Tibial nerve (tissue), 3 donors: Measurements from ENCODE around the gene LILRB2.

Source experiments
- POLR2A ChIP-seq, 2 donors: fragments of 450-650 bp; IDR thresholded peaks; one replicate each; pipeline ENCODE4 v1.6.1; 2017; ENCODE audit warnings: antibody characterized with exemption in 2 of 2, mild to moderate bottlenecking in 2 of 2, moderate library complexity in 2 of 2
- TF ChIP-seq, protein P1 (sequence below), 5 experiments: fragments of 200-600 bp in 3 of 5; fragments of 450-650 bp in 2 of 5; sonication (generic) in 3 of 5; IDR thresholded peaks; one replicate each; pipeline ENCODE4 v1.5.1; 2016 to 2019; ENCODE audit warnings: antibody characterized with exemption in 5 of 5, mild to moderate bottlenecking in 3 of 5, moderate library complexity in 2 of 5

DNA sequence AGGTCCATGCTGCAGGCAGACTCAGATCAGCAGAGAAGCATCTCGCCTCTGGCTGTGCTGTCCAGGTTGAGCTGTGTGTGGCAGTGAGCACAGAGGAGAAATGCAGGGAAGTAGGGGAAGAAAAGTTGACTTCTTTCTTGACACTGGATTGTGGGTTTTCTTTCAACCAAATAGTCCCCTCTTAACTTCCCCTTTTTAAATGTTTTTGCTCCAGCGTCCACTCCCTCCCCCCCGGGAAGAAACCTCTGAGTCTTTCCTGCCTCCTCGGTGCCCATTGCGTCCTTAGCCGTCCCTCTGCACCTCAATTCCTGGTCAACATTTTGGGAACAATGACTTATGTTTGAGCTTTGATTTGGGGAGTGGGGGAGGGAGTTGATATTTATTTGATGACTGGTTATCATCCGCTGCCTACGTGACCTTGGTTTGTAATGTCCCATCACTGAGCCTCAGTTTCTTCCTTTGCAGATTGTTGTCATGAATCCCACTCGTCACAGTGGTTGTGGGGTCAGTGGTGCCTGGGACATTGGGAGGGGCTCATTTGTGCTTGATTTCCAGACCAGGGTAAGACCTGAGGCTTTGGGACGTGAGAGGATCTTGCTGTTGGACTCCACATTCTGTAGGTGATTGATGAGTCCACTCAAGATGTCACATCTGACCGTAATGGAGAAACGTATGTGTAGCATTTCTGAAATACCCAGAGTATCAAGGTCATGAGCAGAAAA is at the start of gene LILRB2:
- TF ChIP-seq POLR2A (IDR thresholded peaks at IDR 0.05): no peak
- TF ChIP-seq, protein P1, sequence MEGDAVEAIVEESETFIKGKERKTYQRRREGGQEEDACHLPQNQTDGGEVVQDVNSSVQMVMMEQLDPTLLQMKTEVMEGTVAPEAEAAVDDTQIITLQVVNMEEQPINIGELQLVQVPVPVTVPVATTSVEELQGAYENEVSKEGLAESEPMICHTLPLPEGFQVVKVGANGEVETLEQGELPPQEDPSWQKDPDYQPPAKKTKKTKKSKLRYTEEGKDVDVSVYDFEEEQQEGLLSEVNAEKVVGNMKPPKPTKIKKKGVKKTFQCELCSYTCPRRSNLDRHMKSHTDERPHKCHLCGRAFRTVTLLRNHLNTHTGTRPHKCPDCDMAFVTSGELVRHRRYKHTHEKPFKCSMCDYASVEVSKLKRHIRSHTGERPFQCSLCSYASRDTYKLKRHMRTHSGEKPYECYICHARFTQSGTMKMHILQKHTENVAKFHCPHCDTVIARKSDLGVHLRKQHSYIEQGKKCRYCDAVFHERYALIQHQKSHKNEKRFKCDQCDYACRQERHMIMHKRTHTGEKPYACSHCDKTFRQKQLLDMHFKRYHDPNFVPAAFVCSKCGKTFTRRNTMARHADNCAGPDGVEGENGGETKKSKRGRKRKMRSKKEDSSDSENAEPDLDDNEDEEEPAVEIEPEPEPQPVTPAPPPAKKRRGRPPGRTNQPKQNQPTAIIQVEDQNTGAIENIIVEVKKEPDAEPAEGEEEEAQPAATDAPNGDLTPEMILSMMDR (IDR thresholded peaks at IDR 0.05): no peak
